Measurements from ENCODE around the gene KDM1B. TPM values are rescaled to one million over a fixed set of nuclear protein-coding genes. Genes with fewer than 3 reads are reported as not detected.

Gene KDM1B
- polyA plus RNA-seq = 10 to 100 TPM in 2 of 4 donors, 1 to 10 TPM in 2; 7.0 to 12.1 (median 9.6) TPM
- long read RNA-seq, donor 1, partial matches to known transcripts = 74 of 74 reads
- long read RNA-seq, donor 1, other reads (novel, unspliced or antisense) = 0 of 74 reads
- long read RNA-seq, donor 2 = 0 reads
- long read RNA-seq, donor 3 = 0 reads
- long read RNA-seq, donor 4 = 0 reads
- long read RNA-seq, donor 5 = 0 reads
- long read RNA-seq, donor 6 = 0 reads
- long read RNA-seq, donor 7 = 0 reads
- long read RNA-seq, donor 8 = 0 reads
- long read RNA-seq, donor 9 = 0 reads
- long read RNA-seq, donor 10, partial matches to known transcripts = 0 of 1 reads
- long read RNA-seq, donor 10, other reads (novel, unspliced or antisense) = 0 of 1 reads

GRCh38 chr6:18155150-18155863 lies at the start of gene KDM1B:
KDM1B (plus strand) TSS chr6:18155422; CDS start chr6:18159896, 4,474 bp downstream.
- no peaks in the 10 kb centered on the region for H3K9me3 ChIP-seq (ENCODE audit: control insufficient read depth in 2 of 2, insufficient read depth in 1 of 2, low read depth in 1 of 2, low read length in 1 of 2)
- peak within 1 kb of the TSS; percentile 96 to 99 (median 97) for H3K27ac ChIP-seq (ENCODE audit: low read depth in 1 of 3, low read length in 2 of 3)
- H3K4me3 ChIP-seq (ENCODE audit: low read depth in 1 of 3, low read length in 3 of 3) = peak within 1 kb of the TSS; percentile 94 to 99 (median 99)
- H3K4me1 ChIP-seq (ENCODE audit: control insufficient read depth in 3 of 3, insufficient read depth in 2 of 3, low read depth in 1 of 3, low read length in 2 of 3) = peaks cover 0 to 10% (median 0%) of the 10 kb centered on the region in 3 donors
- 0 to 1% (median 1%) methylated on average over 52 to 87 of the region's 87 CpGs for WGBS, 3 donors
- no peak for FAIRE-seq
- peak; percentile 99 for DNase-seq
- no peaks in the 10 kb centered on the region for H3K27me3 ChIP-seq (ENCODE audit: control insufficient read depth in 3 of 3, insufficient read depth in 3 of 3, low read length in 3 of 3)
- peaks cover 3 to 4% (median 4%) of the 10 kb centered on the region in 3 donors for H3K36me3 ChIP-seq (ENCODE audit: control insufficient read depth in 3 of 3, insufficient read depth in 2 of 3, low read depth in 1 of 3, low read length in 3 of 3)

GRCh38 chr6:18107061-18107460 lies 48.2 kb upstream of the KDM1B start:
- DNase-seq (no peak), FAIRE-seq (no peak)
- no peak overlapping the region for H3K27ac ChIP-seq (ENCODE audit: low read depth in 1 of 3, low read length in 2 of 3)
- H3K27me3 ChIP-seq (ENCODE audit: control insufficient read depth in 3 of 3, insufficient read depth in 3 of 3, low read length in 3 of 3) = no peaks in the 10 kb centered on the region
- H3K36me3 ChIP-seq (ENCODE audit: control insufficient read depth in 3 of 3, insufficient read depth in 2 of 3, low read depth in 1 of 3, low read length in 3 of 3) = no peaks in the 10 kb centered on the region
- H3K4me1 ChIP-seq (ENCODE audit: control insufficient read depth in 3 of 3, insufficient read depth in 2 of 3, low read depth in 1 of 3, low read length in 2 of 3) = no peaks in the 10 kb centered on the region
- WGBS, 3 donors = 94 to 95% (median 94%) methylated on average over 1 of the region's 1 CpG
- peaks cover 0 to 4% of the 10 kb centered on the region in 2 donors for H3K9me3 ChIP-seq (ENCODE audit: control insufficient read depth in 2 of 2, insufficient read depth in 1 of 2, low read depth in 1 of 2, low read length in 1 of 2)
- H3K4me3 ChIP-seq (ENCODE audit: low read depth in 1 of 3, low read length in 3 of 3) = no peak overlapping the region

- H3K9me3 ChIP-seq (ENCODE audit: control insufficient read depth in 2 of 2, insufficient read depth in 1 of 2, low read depth in 1 of 2, low read length in 1 of 2) = peaks cover 0 to 4% of the 10 kb centered on the region in 2 donors
These were observed 45.1 kb upstream of the KDM1B start for GRCh38 chr6:18110162-18110561.

GRCh38 chr6:18115356-18115755 lies 39.9 kb upstream of the KDM1B start:
- H3K36me3 ChIP-seq (ENCODE audit: control insufficient read depth in 3 of 3, insufficient read depth in 2 of 3, low read depth in 1 of 3, low read length in 3 of 3) = no peaks in the 10 kb centered on the region
- FAIRE-seq (no peak), DNase-seq (peak in 1 of 2 donors; percentile 19)
- H3K9me3 ChIP-seq (ENCODE audit: control insufficient read depth in 2 of 2, insufficient read depth in 1 of 2, low read depth in 1 of 2, low read length in 1 of 2) = no peaks in the 10 kb centered on the region
- H3K4me1 ChIP-seq (ENCODE audit: control insufficient read depth in 3 of 3, insufficient read depth in 2 of 3, low read depth in 1 of 3, low read length in 2 of 3) = no peaks in the 10 kb centered on the region
- no peak overlapping the region for H3K4me3 ChIP-seq (ENCODE audit: low read depth in 1 of 3, low read length in 3 of 3)
- no peak overlapping the region for H3K27ac ChIP-seq (ENCODE audit: low read depth in 1 of 3, low read length in 2 of 3)
- 76 to 84% (median 76%) methylated on average over 2 of the region's 2 CpGs for WGBS, 3 donors
- H3K27me3 ChIP-seq (ENCODE audit: control insufficient read depth in 3 of 3, insufficient read depth in 3 of 3, low read length in 3 of 3) = no peaks in the 10 kb centered on the region

More at GRCh38 chr6:18110162-18110561, 45.1 kb upstream of the KDM1B start:
- Histone ChIP-seq H3K27me3 (ENCODE audit: control insufficient read depth in 3 of 3, insufficient read depth in 3 of 3, low read length in 3 of 3) (no peaks in the 10 kb centered on the region), H3K4me3 (ENCODE audit: low read depth in 1 of 3, low read length in 3 of 3) (no peak overlapping the region), H3K27ac (ENCODE audit: low read depth in 1 of 3, low read length in 2 of 3) (no peak overlapping the region), H3K4me1 (ENCODE audit: control insufficient read depth in 3 of 3, insufficient read depth in 2 of 3, low read depth in 1 of 3, low read length in 2 of 3) (no peaks in the 10 kb centered on the region), H3K36me3 (ENCODE audit: control insufficient read depth in 3 of 3, insufficient read depth in 2 of 3, low read depth in 1 of 3, low read length in 3 of 3) (no peaks in the 10 kb centered on the region)
- FAIRE-seq = no peak
- DNase-seq = no peak

- peaks cover 0 to 3% of the 10 kb centered on the region in 2 donors for H3K9me3 ChIP-seq (ENCODE audit: control insufficient read depth in 2 of 2, insufficient read depth in 1 of 2, low read depth in 1 of 2, low read length in 1 of 2)
- FAIRE-seq (no peak), DNase-seq (no peak)
- whole genome bisulfite sequencing, 3 donors = 91 to 98% (median 94%) methylated on average over 5 of the region's 5 CpGs
- H3K27me3 ChIP-seq (ENCODE audit: control insufficient read depth in 3 of 3, insufficient read depth in 3 of 3, low read length in 3 of 3) = no peaks in the 10 kb centered on the region
- H3K4me1 ChIP-seq (ENCODE audit: control insufficient read depth in 3 of 3, insufficient read depth in 2 of 3, low read depth in 1 of 3, low read length in 2 of 3) = peaks cover 0 to 7% (median 0%) of the 10 kb centered on the region in 3 donors
- H3K4me3 ChIP-seq (ENCODE audit: low read depth in 1 of 3, low read length in 3 of 3) = no peak overlapping the region
- H3K27ac ChIP-seq (ENCODE audit: low read depth in 1 of 3, low read length in 2 of 3) = no peak overlapping the region
- no peaks in the 10 kb centered on the region for H3K36me3 ChIP-seq (ENCODE audit: control insufficient read depth in 3 of 3, insufficient read depth in 2 of 3, low read depth in 1 of 3, low read length in 3 of 3)
These were observed 38.1 kb upstream of the KDM1B start for GRCh38 chr6:18117136-18117535.

GRCh38 chr6:18118330-18118729 lies 36.9 kb upstream of the KDM1B start:
- DNase-seq = peak in 1 of 2 donors; percentile 24
- WGBS, 3 donors = 44 to 48% (median 45%) methylated on average over 3 of the region's 3 CpGs
- H3K27ac ChIP-seq (ENCODE audit: low read depth in 1 of 3, low read length in 2 of 3) = no peak overlapping the region
- H3K27me3 ChIP-seq (ENCODE audit: control insufficient read depth in 3 of 3, insufficient read depth in 3 of 3, low read length in 3 of 3) = no peaks in the 10 kb centered on the region
- H3K36me3 ChIP-seq (ENCODE audit: control insufficient read depth in 3 of 3, insufficient read depth in 2 of 3, low read depth in 1 of 3, low read length in 3 of 3) = no peaks in the 10 kb centered on the region
- peaks cover 0 to 10% (median 0%) of the 10 kb centered on the region in 3 donors for H3K4me1 ChIP-seq (ENCODE audit: control insufficient read depth in 3 of 3, insufficient read depth in 2 of 3, low read depth in 1 of 3, low read length in 2 of 3)
- peaks cover 0 to 3% of the 10 kb centered on the region in 2 donors for H3K9me3 ChIP-seq (ENCODE audit: control insufficient read depth in 2 of 2, insufficient read depth in 1 of 2, low read depth in 1 of 2, low read length in 1 of 2)
- H3K4me3 ChIP-seq (ENCODE audit: low read depth in 1 of 3, low read length in 3 of 3) = no peak overlapping the region
- no peak for FAIRE-seq

- FAIRE-seq = no peak
These were observed 36.0 kb upstream of the KDM1B start for GRCh38 chr6:18119236-18119635.

GRCh38 chr6:18121580-18122127 lies 33.6 kb upstream of the KDM1B start:
- Histone ChIP-seq H3K27me3 (ENCODE audit: control insufficient read depth in 3 of 3, insufficient read depth in 3 of 3, low read length in 3 of 3) (no peaks in the 10 kb centered on the region), H3K4me3 (ENCODE audit: low read depth in 1 of 3, low read length in 3 of 3) (peak overlapping the region in 2 of 3 donors; percentile 35 to 54), H3K4me1 (ENCODE audit: control insufficient read depth in 3 of 3, insufficient read depth in 2 of 3, low read depth in 1 of 3, low read length in 2 of 3) (peaks cover 0 to 10% (median 0%) of the 10 kb centered on the region in 3 donors), H3K36me3 (ENCODE audit: control insufficient read depth in 3 of 3, insufficient read depth in 2 of 3, low read depth in 1 of 3, low read length in 3 of 3) (no peaks in the 10 kb centered on the region), H3K9me3 (ENCODE audit: control insufficient read depth in 2 of 2, insufficient read depth in 1 of 2, low read depth in 1 of 2, low read length in 1 of 2) (peaks cover 0 to 3% of the 10 kb centered on the region in 2 donors), H3K27ac (ENCODE audit: low read depth in 1 of 3, low read length in 2 of 3) (no peak overlapping the region)
- DNase-seq = peak in 1 of 2 donors; percentile 19
- FAIRE-seq = no peak
- 71 to 91% (median 89%) methylated on average over 19 of the region's 19 CpGs for WGBS, 3 donors

More at GRCh38 chr6:18119236-18119635, 36.0 kb upstream of the KDM1B start:
- WGBS, 3 donors = 15 to 69% (median 42%) methylated on average over 5 of the region's 5 CpGs
- Histone ChIP-seq H3K36me3 (ENCODE audit: control insufficient read depth in 3 of 3, insufficient read depth in 2 of 3, low read depth in 1 of 3, low read length in 3 of 3) (no peaks in the 10 kb centered on the region), H3K27ac (ENCODE audit: low read depth in 1 of 3, low read length in 2 of 3) (no peak overlapping the region), H3K4me3 (ENCODE audit: low read depth in 1 of 3, low read length in 3 of 3) (no peak overlapping the region), H3K27me3 (ENCODE audit: control insufficient read depth in 3 of 3, insufficient read depth in 3 of 3, low read length in 3 of 3) (no peaks in the 10 kb centered on the region), H3K4me1 (ENCODE audit: control insufficient read depth in 3 of 3, insufficient read depth in 2 of 3, low read depth in 1 of 3, low read length in 2 of 3) (peaks cover 0 to 10% (median 0%) of the 10 kb centered on the region in 3 donors), H3K9me3 (ENCODE audit: control insufficient read depth in 2 of 2, insufficient read depth in 1 of 2, low read depth in 1 of 2, low read length in 1 of 2) (peaks cover 0 to 3% of the 10 kb centered on the region in 2 donors)
- peak; percentile 73 to 80 for DNase-seq

All from small intestine (tissue), 16 donors.